HFFc6 (cell line): ENCODE results near the gene LOXHD1. TPM values are rescaled to one million over a fixed set of nuclear protein-coding genes. Genes with fewer than 3 reads are reported as not detected.

ENCODE experiments used
- DNase-seq: peaks from one replicate; pipeline ENCODE4 v3.0.0-alpha.2; 2018
- H3K27ac Mint-ChIP-seq: 2 replicates; pipeline ENCODE4 v1.8.0; 2020; ENCODE audit warnings: mild to moderate bottlenecking, mixed read lengths
- H3K27me3 Mint-ChIP-seq: 2 replicates; pipeline ENCODE4 v1.8.0; 2021; ENCODE audit warnings: mild to moderate bottlenecking, moderate library complexity, mixed read lengths; ENCODE audit not compliant: insufficient read depth
- H3K36me3 Mint-ChIP-seq: 2 replicates; pipeline ENCODE4 v1.8.0; 2021; ENCODE audit warnings: low read depth, mixed read lengths
- H3K4me1 Mint-ChIP-seq: 2 replicates; pipeline ENCODE4 v1.8.0; 2020; ENCODE audit warnings: low read depth, mixed read lengths
- H3K4me3 Mint-ChIP-seq: 2 replicates; pipeline ENCODE4 v1.8.0; 2020; ENCODE audit warnings: mild to moderate bottlenecking, moderate library complexity, mixed read lengths
- H3K9me3 Mint-ChIP-seq: 2 replicates; pipeline ENCODE4 v1.8.0; 2020; ENCODE audit warnings: mild to moderate bottlenecking, mixed read lengths
- CTCF ChIP-seq: fragments of 200-600 bp; sonication (generic); IDR thresholded peaks from 2 replicates; pipeline ENCODE4 v1.5.0; 2021; ENCODE audit warnings: antibody characterized with exemption, mild to moderate bottlenecking
- total RNA-seq, 6 experiments: library from RNA; stranded (reverse); fragmentation: NEBNext Ultra II Directional; extraction: Animal tissue kit (Norgen Biotek cat#: 25700); gene quantifications; 2 replicates in 1 of 6; 3 replicates in 5 of 6; pipeline ENCODE4 v1.2.3, GENCODE V29; 2021

Gene LOXHD1
- total RNA-seq, 6 experiments from 2014 or later: not detected

- H3K9me3 Mint-ChIP-seq: no peaks in the 10 kb centered on the region
- peaks cover 7% of the 10 kb centered on the region for H3K27me3 Mint-ChIP-seq
Measured at GRCh38 chr18:46607926-46608325, 49.1 kb downstream of the LOXHD1 start.

GRCh38 chr18:46601141-46601805, 55.7 kb downstream of the LOXHD1 start:
- Mint-ChIP-seq H3K9me3 (no peaks in the 10 kb centered on the region), H3K27ac (no peak overlapping the region), H3K4me1 (no peaks in the 10 kb centered on the region), H3K36me3 (no peaks in the 10 kb centered on the region), H3K4me3 (no peak overlapping the region), H3K27me3 (no peaks in the 10 kb centered on the region; the same call in 1 of the 2 replicates)
- TF ChIP-seq CTCF: no peak
- DNase-seq: no peak

More at GRCh38 chr18:46607926-46608325, 49.1 kb downstream of the LOXHD1 start:
- Mint-ChIP-seq H3K4me1 (no peaks in the 10 kb centered on the region), H3K4me3 (no peak overlapping the region), H3K36me3 (no peaks in the 10 kb centered on the region), H3K27ac (no peak overlapping the region)
- no peak for DNase-seq
- no peak for TF ChIP-seq CTCF

- no peaks in the 10 kb centered on the region for H3K4me1 Mint-ChIP-seq
- H3K36me3 Mint-ChIP-seq: no peaks in the 10 kb centered on the region
- peaks cover 8% of the 10 kb centered on the region for H3K27me3 Mint-ChIP-seq
- no peak for TF ChIP-seq CTCF
- H3K27ac Mint-ChIP-seq: no peak overlapping the region
- DNase-seq: no peak
- no peak overlapping the region for H3K4me3 Mint-ChIP-seq
- H3K9me3 Mint-ChIP-seq: no peaks in the 10 kb centered on the region
Measured at GRCh38 chr18:46596119-46596518, 60.9 kb downstream of the LOXHD1 start.

GRCh38 chr18:46591783-46592391, 65.1 kb downstream of the LOXHD1 start:
- Mint-ChIP-seq H3K4me3 (no peak overlapping the region), H3K9me3 (no peaks in the 10 kb centered on the region), H3K27ac (no peak overlapping the region), H3K4me1 (no peaks in the 10 kb centered on the region), H3K27me3 (peaks cover 8% of the 10 kb centered on the region; the same call in 1 of the 2 replicates), H3K36me3 (no peaks in the 10 kb centered on the region)
- TF ChIP-seq CTCF: no peak
- DNase-seq: no peak

- no peaks in the 10 kb centered on the region for H3K36me3 Mint-ChIP-seq
- no peak overlapping the region for H3K27ac Mint-ChIP-seq
- no peaks in the 10 kb centered on the region for H3K4me1 Mint-ChIP-seq
Measured at GRCh38 chr18:46590103-46590502, 66.9 kb downstream of the LOXHD1 start.

More at GRCh38 chr18:46590103-46590502, 66.9 kb downstream of the LOXHD1 start:
- TF ChIP-seq CTCF: no peak
- no peak for DNase-seq
- Mint-ChIP-seq H3K27me3 (peaks cover 8% of the 10 kb centered on the region; the same call in 1 of the 2 replicates), H3K9me3 (no peaks in the 10 kb centered on the region), H3K4me3 (no peak overlapping the region)
